Measurements from ENCODE around the gene LCP1.

GRCh38 chr13:46086985-46087384, 95.0 kb downstream of the LCP1 start:
- no peak for TF ChIP-seq SUZ12 (IDR thresholded peaks at IDR 0.05; ENCODE audit: extremely low read depth, insufficient read depth, insufficient read length)
- no peak for TF ChIP-seq ZNF274 (IDR thresholded peaks at IDR 0.05; ENCODE audit: low read depth, low read length)
